Dendritic cell treated with granulocyte-macrophage colony-stimulating factor and Interleukin-4, amounts not matched to agents 40 ng/mL and 50 ng/mL, for 4 days (primary cell): Measurements from ENCODE around the gene SOCS7.

ENCODE experiments used
- H3K27ac Mint-ChIP-seq: one replicate; pipeline ENCODE4 v1.8.0; 2022; ENCODE audit warnings: mild to moderate bottlenecking, mixed read lengths
- H3K27me3 Mint-ChIP-seq: one replicate; pipeline ENCODE4 v1.8.0; 2022; ENCODE audit warnings: mild to moderate bottlenecking, mixed read lengths
- H3K36me3 Mint-ChIP-seq: one replicate; pipeline ENCODE4 v1.8.0; 2022; ENCODE audit warnings: low read depth, mixed read lengths
- H3K4me1 Mint-ChIP-seq: one replicate; pipeline ENCODE4 v1.8.0; 2022; ENCODE audit warnings: low read depth, mixed read lengths
- H3K4me3 Mint-ChIP-seq: one replicate; pipeline ENCODE4 v1.8.0; 2022; ENCODE audit warnings: mild to moderate bottlenecking, moderate library complexity, mixed read lengths
- H3K9me3 Mint-ChIP-seq: one replicate; pipeline ENCODE4 v1.8.0; 2022; ENCODE audit warnings: mixed read lengths
- intact Hi-C: fragments of 100-400 bp; cut with micrococcal nuclease; formaldehyde crosslinking; loops from one replicate; pipeline ENCODE4 v1.15.0; 2022

SOCS7 gene

GRCh38 chr17:38439436-38439835 is 87.8 kb downstream of the SOCS7 start:
- Mint-ChIP-seq H3K27ac (no peak overlapping the region), H3K4me3 (no peak overlapping the region), H3K9me3 (no peaks in the 10 kb centered on the region), H3K27me3 (peaks cover 6% of the 10 kb centered on the region), H3K4me1 (peaks cover 21% of the 10 kb centered on the region), H3K36me3 (no peaks in the 10 kb centered on the region)
- intact Hi-C loops = no loop called here

- no peak overlapping the region for H3K27ac Mint-ChIP-seq
- H3K4me1 Mint-ChIP-seq = peaks cover 21% of the 10 kb centered on the region
- intact Hi-C loops = no loop called here
- no peak overlapping the region for H3K4me3 Mint-ChIP-seq
- no peaks in the 10 kb centered on the region for H3K9me3 Mint-ChIP-seq
- H3K27me3 Mint-ChIP-seq = peaks cover 6% of the 10 kb centered on the region
- no peaks in the 10 kb centered on the region for H3K36me3 Mint-ChIP-seq
Observed at GRCh38 chr17:38440614-38441397, 89.2 kb downstream of the SOCS7 start.

GRCh38 chr17:38441429-38442061 is 89.9 kb downstream of the SOCS7 start:
- Mint-ChIP-seq H3K4me3 (no peak overlapping the region), H3K27me3 (peaks cover 6% of the 10 kb centered on the region), H3K36me3 (no peaks in the 10 kb centered on the region), H3K9me3 (no peaks in the 10 kb centered on the region), H3K4me1 (peaks cover 21% of the 10 kb centered on the region), H3K27ac (no peak overlapping the region)
- intact Hi-C loops = no loop called here

DNA sequence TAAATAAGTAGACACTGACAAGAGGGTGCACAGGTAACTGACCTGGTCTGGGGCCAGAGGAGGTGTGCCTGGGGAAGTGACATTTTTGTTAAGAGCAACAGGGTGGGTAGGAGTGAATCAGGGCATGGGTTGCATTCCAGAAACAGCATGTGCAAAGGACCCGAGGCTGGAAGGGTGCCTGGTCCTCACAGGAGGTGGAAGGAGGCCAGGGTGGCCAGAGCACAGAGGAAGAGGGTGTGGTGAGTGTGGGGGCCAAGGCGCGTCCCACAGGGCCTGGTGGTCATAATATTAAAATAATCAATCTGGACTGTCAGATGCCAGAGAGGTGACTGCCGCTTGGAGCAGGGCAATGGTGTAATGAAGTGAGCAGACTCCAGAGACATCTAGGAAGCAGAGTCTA is 90.9 kb downstream of the SOCS7 start:
- Mint-ChIP-seq H3K9me3 (no peaks in the 10 kb centered on the region), H3K4me1 (peaks cover 21% of the 10 kb centered on the region), H3K27ac (no peak overlapping the region), H3K36me3 (no peaks in the 10 kb centered on the region), H3K4me3 (no peak overlapping the region), H3K27me3 (peaks cover 6% of the 10 kb centered on the region)
- intact Hi-C loops = no loop called here

GRCh38 chr17:38443356-38444031 is 91.8 kb downstream of the SOCS7 start:
- H3K36me3 Mint-ChIP-seq = no peaks in the 10 kb centered on the region
- no peak overlapping the region for H3K4me3 Mint-ChIP-seq
- H3K27me3 Mint-ChIP-seq = peaks cover 5% of the 10 kb centered on the region
- intact Hi-C loops = no loop called here
- H3K4me1 Mint-ChIP-seq = peaks cover 14% of the 10 kb centered on the region
- no peak overlapping the region for H3K27ac Mint-ChIP-seq
- H3K9me3 Mint-ChIP-seq = no peaks in the 10 kb centered on the region

DNA sequence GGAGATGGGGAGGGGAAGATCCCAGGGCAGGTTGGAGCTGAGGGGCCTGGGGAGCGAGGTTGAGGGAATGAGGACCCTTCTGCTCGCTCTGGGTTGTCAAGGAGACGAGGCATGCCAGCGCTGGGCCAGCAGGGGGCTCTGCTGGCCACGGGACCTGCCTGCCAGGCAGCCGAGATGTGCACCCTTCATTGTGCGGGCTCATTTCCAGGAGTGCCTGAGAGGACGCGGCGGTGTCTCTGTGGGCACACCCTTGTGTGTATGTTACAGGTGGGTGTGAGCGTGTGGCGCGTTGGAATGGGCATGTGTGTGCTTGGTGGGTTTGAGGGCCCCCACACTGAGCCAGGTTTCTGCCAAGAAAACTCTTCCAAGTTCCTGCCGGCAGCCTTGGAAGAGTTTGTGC is 92.5 kb downstream of the SOCS7 start:
- H3K27ac Mint-ChIP-seq = no peak overlapping the region
- H3K4me1 Mint-ChIP-seq = peaks cover 9% of the 10 kb centered on the region
- no peaks in the 10 kb centered on the region for H3K9me3 Mint-ChIP-seq
- H3K4me3 Mint-ChIP-seq = no peak overlapping the region
- no peaks in the 10 kb centered on the region for H3K36me3 Mint-ChIP-seq
- peaks cover 5% of the 10 kb centered on the region for H3K27me3 Mint-ChIP-seq
- intact Hi-C loops = no loop called here

GRCh38 chr17:38447502-38448085 is 96.0 kb downstream of the SOCS7 start:
- no peaks in the 10 kb centered on the region for H3K9me3 Mint-ChIP-seq
- peaks cover 26% of the 10 kb centered on the region for H3K27me3 Mint-ChIP-seq
- H3K4me3 Mint-ChIP-seq = no peak overlapping the region
- H3K27ac Mint-ChIP-seq = no peak overlapping the region
- intact Hi-C loops = no loop called here
- H3K4me1 Mint-ChIP-seq = peaks cover 23% of the 10 kb centered on the region
- no peaks in the 10 kb centered on the region for H3K36me3 Mint-ChIP-seq

- intact Hi-C loops = no loop called here
Observed at GRCh38 chr17:38448208-38448771, 96.6 kb downstream of the SOCS7 start.

DNA sequence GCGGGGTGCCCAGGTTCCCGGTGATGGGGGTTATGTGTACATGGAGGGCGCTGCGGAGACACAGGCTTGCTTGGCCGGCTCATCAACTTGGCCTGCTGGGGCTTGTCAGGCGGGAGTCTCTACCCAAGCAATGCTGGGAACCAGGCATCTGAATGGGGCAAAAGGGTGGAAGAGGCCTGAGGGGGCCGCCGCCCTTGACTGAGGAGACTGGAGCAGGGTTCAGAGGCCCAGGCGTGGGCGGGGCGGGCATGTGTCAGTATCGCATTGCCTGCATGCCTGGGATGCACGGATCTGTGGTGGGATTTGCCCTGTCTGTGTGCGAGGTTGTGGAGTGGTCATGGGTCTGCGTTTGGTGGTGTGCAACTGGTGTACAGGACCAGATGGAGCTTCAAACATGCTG is 97.7 kb downstream of the SOCS7 start:
- no peak overlapping the region for H3K4me3 Mint-ChIP-seq
- H3K9me3 Mint-ChIP-seq = no peaks in the 10 kb centered on the region
- peaks cover 26% of the 10 kb centered on the region for H3K4me1 Mint-ChIP-seq
- intact Hi-C loops = no loop called here
- H3K27me3 Mint-ChIP-seq = peaks cover 34% of the 10 kb centered on the region
- H3K36me3 Mint-ChIP-seq = no peaks in the 10 kb centered on the region
- H3K27ac Mint-ChIP-seq = no peak overlapping the region

More at GRCh38 chr17:38448208-38448771, 96.6 kb downstream of the SOCS7 start:
- Mint-ChIP-seq H3K36me3 (no peaks in the 10 kb centered on the region), H3K4me3 (no peak overlapping the region), H3K27ac (no peak overlapping the region), H3K27me3 (peaks cover 33% of the 10 kb centered on the region), H3K4me1 (peaks cover 30% of the 10 kb centered on the region), H3K9me3 (no peaks in the 10 kb centered on the region)

DNA sequence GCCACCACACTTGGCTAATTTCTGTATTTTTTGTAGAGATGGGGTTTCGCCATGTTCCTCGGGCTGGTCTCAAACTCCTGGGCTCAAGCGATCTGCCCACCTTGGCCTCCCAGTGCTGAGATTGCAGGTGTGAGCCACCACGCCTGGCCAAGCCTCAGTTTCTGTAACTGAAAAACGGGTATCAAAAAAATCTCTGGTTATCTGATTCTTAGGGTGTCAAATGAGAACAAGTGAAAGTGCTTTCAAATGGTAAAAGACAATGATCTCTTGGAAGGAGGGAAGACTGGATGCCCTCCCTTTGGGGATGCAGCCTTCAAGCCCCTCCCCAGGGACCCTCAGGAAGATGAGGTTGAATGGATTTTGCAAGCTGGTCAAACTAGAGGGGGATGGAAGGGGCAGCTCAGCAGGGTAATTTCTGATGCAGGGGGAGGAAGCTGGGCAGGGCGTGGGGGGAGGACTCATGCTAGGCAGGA is 98.9 kb downstream of the SOCS7 start:
- no peaks in the 10 kb centered on the region for H3K9me3 Mint-ChIP-seq
- peaks cover 43% of the 10 kb centered on the region for H3K27me3 Mint-ChIP-seq
- peaks cover 26% of the 10 kb centered on the region for H3K4me1 Mint-ChIP-seq
- H3K36me3 Mint-ChIP-seq = no peaks in the 10 kb centered on the region
- intact Hi-C loops = no loop called here
- H3K4me3 Mint-ChIP-seq = no peak overlapping the region
- H3K27ac Mint-ChIP-seq = no peak overlapping the region

- peaks cover 46% of the 10 kb centered on the region for H3K27me3 Mint-ChIP-seq
- H3K36me3 Mint-ChIP-seq = no peaks in the 10 kb centered on the region
- H3K27ac Mint-ChIP-seq = no peak overlapping the region
- H3K4me3 Mint-ChIP-seq = no peak overlapping the region
- peaks cover 26% of the 10 kb centered on the region for H3K4me1 Mint-ChIP-seq
- no peaks in the 10 kb centered on the region for H3K9me3 Mint-ChIP-seq
- intact Hi-C loops = no loop called here
Observed at GRCh38 chr17:38451030-38451839, 99.6 kb downstream of the SOCS7 start.

DNA sequence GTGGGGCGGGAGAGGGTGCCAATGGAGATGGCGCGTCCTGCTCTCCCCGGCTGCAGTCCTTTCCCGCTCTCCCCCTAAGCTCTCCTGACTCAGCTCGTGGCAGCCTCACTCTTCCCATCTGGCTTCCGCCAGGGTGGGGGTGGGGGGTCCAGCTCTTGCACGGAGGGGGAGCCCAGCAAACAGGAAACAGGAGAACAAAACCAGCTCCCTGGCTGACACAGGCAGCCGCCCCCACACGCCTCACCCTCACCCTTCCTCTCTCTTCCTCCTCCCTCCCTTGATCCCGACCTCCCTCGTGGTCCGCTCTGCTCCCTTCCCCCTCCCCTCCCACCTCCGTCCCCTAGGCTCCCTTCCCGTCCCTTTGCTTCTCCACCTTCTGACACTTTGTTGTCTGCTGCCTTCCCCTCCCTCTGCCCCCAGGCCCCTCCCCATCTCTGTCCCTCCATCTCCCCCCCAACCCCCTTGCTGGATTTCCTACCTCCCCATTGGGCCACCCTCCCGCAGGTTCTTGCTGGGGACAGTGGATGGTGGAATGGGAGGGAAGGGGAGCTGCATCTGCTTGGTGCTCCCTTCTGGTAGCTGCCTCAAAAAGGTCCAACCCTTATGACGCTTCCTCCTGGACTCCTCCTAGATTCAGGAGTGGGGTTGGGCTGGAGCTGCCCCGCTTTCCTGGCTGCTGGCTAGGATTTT is 100.3 kb downstream of the SOCS7 start:
- intact Hi-C loops = no loop called here
- Mint-ChIP-seq H3K36me3 (no peaks in the 10 kb centered on the region), H3K9me3 (no peaks in the 10 kb centered on the region), H3K4me3 (no peak overlapping the region), H3K27ac (no peak overlapping the region), H3K27me3 (peaks cover 46% of the 10 kb centered on the region), H3K4me1 (peaks cover 26% of the 10 kb centered on the region)

- H3K27ac Mint-ChIP-seq = no peak overlapping the region
- peak overlapping the region; percentile 67 for H3K4me3 Mint-ChIP-seq
- H3K36me3 Mint-ChIP-seq = no peaks in the 10 kb centered on the region
- no peaks in the 10 kb centered on the region for H3K9me3 Mint-ChIP-seq
- intact Hi-C loops = no loop called here
- peaks cover 26% of the 10 kb centered on the region for H3K4me1 Mint-ChIP-seq
- peaks cover 46% of the 10 kb centered on the region for H3K27me3 Mint-ChIP-seq
Observed at GRCh38 chr17:38452719-38453118, 101.1 kb downstream of the SOCS7 start.
